Liver (tissue), 9 donors: ENCODE measurements around the gene WWOX. TPM values are rescaled to one million over a fixed set of nuclear protein-coding genes. Genes with fewer than 3 reads are reported as not detected.

Source experiments
- DNase-seq: peaks from one replicate; pipeline ENCODE4 v3.0.0-alpha.2; 2017; ENCODE audit warnings: low spot score
- H3K27ac ChIP-seq, 2 donors: one replicate each; pipeline ENCODE4 v1.7.0; 2013; ENCODE audit warnings: inconsistent platforms in 2 of 2, low read length in 2 of 2, control low read depth in 1 of 2, low read depth in 1 of 2, mild to moderate bottlenecking in 1 of 2
- H3K27me3 ChIP-seq, 4 donors: one replicate each; pipeline versions ENCODE4 v1.6.1 to v1.7.0; 2013; ENCODE audit warnings: low read length in 3 of 4, inconsistent platforms in 1 of 4, mild to moderate bottlenecking in 1 of 4, moderate library complexity in 1 of 4; ENCODE audit not compliant: control insufficient read depth in 4 of 4, insufficient read depth in 4 of 4
- H3K36me3 ChIP-seq, 4 donors: one replicate each; pipeline versions ENCODE4 v1.6.1 to v1.7.0; 2013; ENCODE audit warnings: low read length in 3 of 4, mild to moderate bottlenecking in 3 of 4, low read depth in 1 of 4, moderate library complexity in 1 of 4; ENCODE audit not compliant: control insufficient read depth in 4 of 4, insufficient read depth in 3 of 4
- H3K4me1 ChIP-seq, 4 donors: one replicate each; pipeline versions ENCODE4 v1.6.1 to v1.7.0; 2013; ENCODE audit warnings: low read length in 3 of 4, mild to moderate bottlenecking in 3 of 4, moderate library complexity in 1 of 4; ENCODE audit not compliant: control insufficient read depth in 4 of 4, insufficient read depth in 4 of 4
- H3K4me3 ChIP-seq, 3 donors: one replicate each; pipeline versions ENCODE4 v1.6.1 to v1.7.0; 2013; ENCODE audit warnings: low read length in 3 of 3, control low read depth in 1 of 3, low read depth in 1 of 3, mild to moderate bottlenecking in 1 of 3
- H3K9ac ChIP-seq, 2 donors: one replicate each; pipeline ENCODE4 v1.7.0; 2013; ENCODE audit warnings: low read length in 2 of 2, mild to moderate bottlenecking in 2 of 2, moderate library complexity in 2 of 2, control low read depth in 1 of 2, low read depth in 1 of 2
- H3K9me3 ChIP-seq, 4 donors: one replicate each; pipeline versions ENCODE4 v1.6.1 to v1.7.0; 2013; ENCODE audit warnings: low read length in 3 of 4; ENCODE audit not compliant: control insufficient read depth in 4 of 4
- ATF3 ChIP-seq: IDR thresholded peaks from 2 replicates; pipeline ENCODE4 v1.6.1; 2016; ENCODE audit warnings: antibody characterized with exemption
- CTCF ChIP-seq: fragments of 150-350 bp; IDR thresholded peaks from 2 replicates; pipeline ENCODE4 v1.5.1; 2017; ENCODE audit warnings: improper control_type of control experiment, low read depth, low read length; ENCODE audit not compliant: missing input control
- EGR1 ChIP-seq, 2 donors: IDR thresholded peaks; 2 replicates each; pipeline ENCODE4 v1.6.1; 2016 to 2018; ENCODE audit warnings: antibody characterized with exemption in 2 of 2, low read depth in 2 of 2
- FOXA1 ChIP-seq: IDR thresholded peaks from 2 replicates; pipeline ENCODE4 v1.6.1; 2016; ENCODE audit warnings: antibody characterized with exemption
- FOXA2 ChIP-seq: IDR thresholded peaks from 2 replicates; pipeline ENCODE4 v1.6.1; 2016; ENCODE audit warnings: antibody characterized with exemption
- GABPA ChIP-seq, 2 donors: IDR thresholded peaks in 1 of 2; conservative IDR thresholded peaks in 1 of 2; 2 replicates each; pipeline ENCODE4 v1.6.1; 2016; ENCODE audit warnings: antibody characterized with exemption in 2 of 2, mild to moderate bottlenecking in 1 of 2, moderate library complexity in 1 of 2
- HNF4A ChIP-seq, 2 donors: conservative IDR thresholded peaks; 2 replicates each; pipeline ENCODE4 v1.6.1; 2016; ENCODE audit warnings: antibody characterized with exemption in 2 of 2, mild to moderate bottlenecking in 2 of 2
- HNF4G ChIP-seq: IDR thresholded peaks from 2 replicates; pipeline ENCODE4 v1.6.1; 2016; ENCODE audit warnings: antibody characterized with exemption
- JUND ChIP-seq, 2 donors: IDR thresholded peaks; 2 replicates each; pipeline ENCODE4 v1.6.1; 2016; ENCODE audit warnings: antibody characterized with exemption in 2 of 2
- MAX ChIP-seq: IDR thresholded peaks from 2 replicates; pipeline ENCODE4 v1.6.1; 2016; ENCODE audit warnings: antibody characterized with exemption
- NR2F2 ChIP-seq: IDR thresholded peaks from 2 replicates; pipeline ENCODE4 v1.6.1; 2016; ENCODE audit warnings: antibody characterized with exemption
- RAD21 ChIP-seq, 2 donors: IDR thresholded peaks; 2 replicates each; pipeline ENCODE4 v1.6.1; 2016; ENCODE audit warnings: antibody characterized with exemption in 2 of 2, mild to moderate bottlenecking in 2 of 2
- REST ChIP-seq: IDR thresholded peaks from 2 replicates; pipeline ENCODE4 v1.6.1; 2016; ENCODE audit warnings: antibody characterized with exemption, mild to moderate bottlenecking
- RXRA ChIP-seq, 2 donors: IDR thresholded peaks; 2 replicates each; pipeline ENCODE4 v1.6.1; 2017 to 2018; ENCODE audit warnings: antibody characterized with exemption in 2 of 2, mild to moderate bottlenecking in 1 of 2
- SP1 ChIP-seq: IDR thresholded peaks from 2 replicates; pipeline ENCODE4 v1.6.1; 2018; ENCODE audit warnings: antibody characterized with exemption, mild to moderate bottlenecking
- TAF1 ChIP-seq: conservative IDR thresholded peaks from 2 replicates; pipeline ENCODE4 v1.6.1; 2016; ENCODE audit warnings: antibody characterized with exemption, mild to moderate bottlenecking
- YY1 ChIP-seq: IDR thresholded peaks from 2 replicates; pipeline ENCODE4 v1.6.1; 2016; ENCODE audit warnings: antibody characterized with exemption, mild to moderate bottlenecking
- ZBTB33 ChIP-seq: IDR thresholded peaks from 2 replicates; pipeline ENCODE4 v1.6.1; 2016; ENCODE audit warnings: antibody characterized with exemption
- WGBS: extraction: QIAGEN DNeasy Blood & Tissue Kit; methylation state at CpG from one replicate; pipeline ENCODE4 v1.1.7; 2013; 5-methylcytosine and 5-hydroxymethylcytosine counted together
- polyA plus RNA-seq, 2 donors: library from polyadenylated mRNA; stranded (reverse) in 1 of 2; unstranded in 1 of 2; fragments of 200-250 nt in 1 of 2; fragments of >200 nt in 1 of 2; fragmentation: Nextera tagmentation in 1 of 2; extraction: Ambion mirVana in 1 of 2; gene quantifications; one replicate each; pipeline versions ENCODE4 v1.2.1 to v1.2.3, GENCODE V29; 2013 to 2015
- total RNA-seq, 2 donors: library from RNA; depleted of rRNA; stranded (reverse); fragments of >200 nt; gene quantifications; one replicate each; pipeline ENCODE4 v1.2.3, GENCODE V29; 2014
- donor health status: healthy.
- donor health status: healthy.
- donor health status: healthy.
- donor health status: healthy.
- donor health status: healthy.

Gene WWOX
- total and polyA plus RNA-seq, 4 donors, result 9.8 to 46.0 (median 15.3) TPM

- no peak overlapping the region for H3K9ac ChIP-seq
- H3K36me3 ChIP-seq, result no peaks in the 10 kb centered on the region
- H3K9me3 ChIP-seq, result no peaks in the 10 kb centered on the region
- no peak overlapping the region for H3K27ac ChIP-seq
- no peak for DNase-seq
- H3K4me1 ChIP-seq, result no peaks in the 10 kb centered on the region
- TF ChIP-seq ATF3, result no peak
- no peak for TF ChIP-seq TAF1
- no peak for TF ChIP-seq HNF4G
- no peaks in the 10 kb centered on the region for H3K27me3 ChIP-seq
- no peak overlapping the region for H3K4me3 ChIP-seq
- 88% methylated on average over 3 of the region's 3 CpGs for WGBS
Observed at GRCh38 chr16:79110953-79111352, 1011.5 kb downstream of the WWOX start.

- DNase-seq, result no peak
- Histone ChIP-seq H3K9me3 (peaks cover 0 to 4% (median 0%) of the 10 kb centered on the region in 4 donors), H3K4me3 (no peak overlapping the region), H3K27me3 (no peaks in the 10 kb centered on the region), H3K27ac (no peak overlapping the region), H3K4me1 (no peaks in the 10 kb centered on the region), H3K9ac (no peak overlapping the region), H3K36me3 (no peaks in the 10 kb centered on the region)
- 93% methylated on average over 12 of the region's 12 CpGs for WGBS
- TF ChIP-seq CTCF (no peak), SP1 (no peak), YY1 (no peak), FOXA2 (no peak), ATF3 (no peak), HNF4A (conservative IDR thresholded peaks at IDR 0.05) (no peak), TAF1 (no peak), MAX (no peak), NR2F2 (no peak), GABPA (IDR thresholded peaks at IDR 0.05 in 1 of 2, conservative IDR thresholded peaks at IDR 0.05 in 1 of 2) (no peak), RAD21 (IDR thresholded peaks at IDR 0.05) (no peak), JUND (IDR thresholded peaks at IDR 0.05) (no peak), FOXA1 (no peak), REST (no peak), EGR1 (IDR thresholded peaks at IDR 0.05; ENCODE audit: low read depth in 2 of 2) (no peak), RXRA (IDR thresholded peaks at IDR 0.05) (no peak), HNF4G (no peak), ZBTB33 (no peak)
Observed at GRCh38 chr16:79112462-79112861, 1013.0 kb downstream of the WWOX start.
